Measurements from ENCODE around the gene TOM1. TPM values are rescaled to one million over a fixed set of nuclear protein-coding genes. Genes with fewer than 3 reads are reported as not detected.

The TOM1 gene
- total RNA-seq, 1 experiment from 2014 or later, result 22.3 TPM

- no peak overlapping the region for H3K27ac Mint-ChIP-seq
- no peaks in the 10 kb centered on the region for H3K36me3 Mint-ChIP-seq (ENCODE audit: insufficient read depth in 1 of 3, low read depth in 3 of 3)
- no CpG with 5 or more reads among the region's 4 CpGs for WGBS (ENCODE audit: extremely low coverage, insufficient read length, low lambda C conversion rate)
- Histone ChIP-seq H2BK20ac (ENCODE audit: low read depth, low read length, poor library complexity, severe bottlenecking) (no peak overlapping the region), H2BK15ac (ENCODE audit: low read depth, low read length) (no peak overlapping the region), H3K4ac (ENCODE audit: low read depth, low read length) (no peak overlapping the region), H2BK12ac (ENCODE audit: insufficient read length, low read depth, low read length) (no peak overlapping the region), H3K9ac (ENCODE audit: extremely low read depth, insufficient read length, low read length) (no peak overlapping the region), H4K91ac (ENCODE audit: insufficient read length, low read depth, low read length) (no peak overlapping the region), H3K9me3 (ENCODE audit: control insufficient read depth, low read depth, low read length) (no peaks in the 10 kb centered on the region), H3K27ac (ENCODE audit: insufficient read length, low read depth, low read length) (no peak overlapping the region), H3K27me3 (ENCODE audit: insufficient read depth, low read length) (no peaks in the 10 kb centered on the region), H2BK120ac (ENCODE audit: low read depth, low read length, poor library complexity, severe bottlenecking) (no peak overlapping the region), H2AFZ (ENCODE audit: low read length) (no peak overlapping the region), H3K18ac (ENCODE audit: insufficient read length, low read depth, low read length) (no peak overlapping the region), H3K4me2 (ENCODE audit: insufficient read depth, insufficient read length, low read length) (no peak overlapping the region), H3K4me1 (ENCODE audit: insufficient read depth, low read length) (no peaks in the 10 kb centered on the region), H3K23me2 (ENCODE audit: insufficient read length, low read depth, low read length, poor library complexity, severe bottlenecking) (no peaks in the 10 kb centered on the region), H3K23ac (ENCODE audit: insufficient read length, low read depth, low read length) (no peak overlapping the region), H3K14ac (ENCODE audit: insufficient read depth, low read length) (no peak overlapping the region), H3K79me1 (ENCODE audit: insufficient read depth, low read depth, low read length, poor library complexity, severe bottlenecking) (no peaks in the 10 kb centered on the region), H3T11ph (ENCODE audit: low read length) (no peak overlapping the region), H4K20me1 (ENCODE audit: control insufficient read depth, insufficient read depth, insufficient read length) (peaks cover 3% of the 10 kb centered on the region), H4K5ac (ENCODE audit: insufficient read length, low read depth, low read length) (no peak overlapping the region), H3K79me2 (ENCODE audit: insufficient read depth, low read length) (no peaks in the 10 kb centered on the region), H4K8ac (replicated peaks; ENCODE audit: insufficient read length, low read depth, low read length) (no peak overlapping the region), H3K56ac (ENCODE audit: insufficient read length, low read depth, low read length) (no peak overlapping the region), H2BK5ac (ENCODE audit: insufficient read length, low read length) (no peak overlapping the region), H2AK5ac (ENCODE audit: insufficient read length, low read length) (no peak overlapping the region)
- no peak overlapping the region for H3K4me3 Mint-ChIP-seq
- no peaks in the 10 kb centered on the region for H3K27me3 Mint-ChIP-seq (ENCODE audit: low read depth)
- peaks cover 17 to 18% of the 10 kb centered on the region in 2 experiments for H3K4me1 Mint-ChIP-seq
- TF ChIP-seq CTCF (conservative IDR thresholded peaks at IDR 0.05), result no peak
- DNase-seq, result no peak
- no peaks in the 10 kb centered on the region for H3K9me3 Mint-ChIP-seq
Observed at GRCh38 chr22:35306350-35306967, 6.8 kb downstream of the TOM1 start.
